Glutamatergic neuron (in vitro differentiated cells): Measurements from ENCODE around the gene MEGF11. TPM values are rescaled to one million over a fixed set of nuclear protein-coding genes. Genes with fewer than 3 reads are reported as not detected.

Experiments
- DNase-seq: peaks from one replicate; pipeline ENCODE4 v3.0.0; 2022
- H3K27ac Mint-ChIP-seq: one replicate; pipeline ENCODE4 v1.8.0; 2020; ENCODE audit warnings: mild to moderate bottlenecking, mixed read lengths, inconsistent platforms; ENCODE audit not compliant: unreplicated experiment
- H3K27me3 Mint-ChIP-seq: one replicate; pipeline ENCODE4 v1.8.0; 2020; ENCODE audit warnings: mild to moderate bottlenecking, moderate library complexity, mixed read lengths, inconsistent platforms; ENCODE audit not compliant: unreplicated experiment
- H3K36me3 Mint-ChIP-seq: one replicate; pipeline ENCODE4 v1.8.0; 2020; ENCODE audit warnings: mild to moderate bottlenecking, mixed read lengths, inconsistent platforms; ENCODE audit not compliant: unreplicated experiment
- H3K4me1 Mint-ChIP-seq: one replicate; pipeline ENCODE4 v1.8.0; 2020; ENCODE audit warnings: mild to moderate bottlenecking, low read depth, mixed read lengths, inconsistent platforms; ENCODE audit not compliant: unreplicated experiment
- H3K4me3 Mint-ChIP-seq: one replicate; pipeline ENCODE4 v1.8.0; 2020; ENCODE audit warnings: mild to moderate bottlenecking, mixed read lengths, inconsistent platforms; ENCODE audit not compliant: unreplicated experiment
- H3K9me3 Mint-ChIP-seq: one replicate; pipeline ENCODE4 v1.8.0; 2020; ENCODE audit warnings: mild to moderate bottlenecking, moderate library complexity, mixed read lengths, inconsistent platforms; ENCODE audit not compliant: unreplicated experiment
- CTCF ChIP-seq: fragments of 200-600 bp; sonication (generic); IDR thresholded peaks from one replicate; pipeline ENCODE4 v1.5.0; 2021; ENCODE audit not compliant: partially characterized antibody, unreplicated experiment
- total RNA-seq: library from RNA; stranded (reverse); fragmentation: NEBNext Ultra II Directional; extraction: Animal tissue kit (Norgen Biotek cat#: 25700); gene quantifications from one replicate; pipeline ENCODE4 v1.2.1, GENCODE V29; 2021; ENCODE audit not compliant: unreplicated experiment

MEGF11 gene
- total RNA-seq, 1 donor from 2014 or later, result 2.6 TPM

DNA sequence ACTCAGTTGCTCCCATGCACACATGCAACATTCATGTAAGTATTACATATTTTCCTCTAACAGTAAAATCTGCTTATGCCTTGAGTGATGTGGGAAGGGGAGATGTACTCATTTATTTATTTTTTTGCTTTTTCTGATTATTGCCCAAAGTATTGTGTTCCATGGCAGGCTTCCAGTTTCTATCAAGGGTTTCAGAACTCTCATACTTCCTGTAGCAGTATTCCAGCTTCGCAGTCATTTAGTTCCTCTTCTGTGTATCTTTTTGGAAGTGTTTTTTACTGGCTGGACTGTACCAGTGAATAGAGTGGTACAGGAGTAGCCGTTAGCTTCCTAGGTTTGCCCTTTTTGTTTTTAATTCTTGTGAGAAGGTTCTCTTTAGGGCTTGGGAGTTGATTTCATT lies 357.3 kb downstream of the MEGF11 start:
- Mint-ChIP-seq H3K4me1 (peaks cover 6% of the 10 kb centered on the region), H3K4me3 (no peak overlapping the region), H3K27ac (no peak overlapping the region), H3K27me3 (no peaks in the 10 kb centered on the region), H3K9me3 (no peaks in the 10 kb centered on the region), H3K36me3 (no peaks in the 10 kb centered on the region)
- no peak for TF ChIP-seq CTCF
- no peak for DNase-seq

GRCh38 chr15:65893060-65893459 lies 360.5 kb downstream of the MEGF11 start:
- no peak for TF ChIP-seq CTCF
- no peaks in the 10 kb centered on the region for H3K9me3 Mint-ChIP-seq
- DNase-seq, result no peak
- no peak overlapping the region for H3K4me3 Mint-ChIP-seq
- peak overlapping the region; percentile 28 for H3K27ac Mint-ChIP-seq
- no peaks in the 10 kb centered on the region for H3K27me3 Mint-ChIP-seq
- H3K4me1 Mint-ChIP-seq, result peaks cover 6% of the 10 kb centered on the region
- H3K36me3 Mint-ChIP-seq, result no peaks in the 10 kb centered on the region

DNA sequence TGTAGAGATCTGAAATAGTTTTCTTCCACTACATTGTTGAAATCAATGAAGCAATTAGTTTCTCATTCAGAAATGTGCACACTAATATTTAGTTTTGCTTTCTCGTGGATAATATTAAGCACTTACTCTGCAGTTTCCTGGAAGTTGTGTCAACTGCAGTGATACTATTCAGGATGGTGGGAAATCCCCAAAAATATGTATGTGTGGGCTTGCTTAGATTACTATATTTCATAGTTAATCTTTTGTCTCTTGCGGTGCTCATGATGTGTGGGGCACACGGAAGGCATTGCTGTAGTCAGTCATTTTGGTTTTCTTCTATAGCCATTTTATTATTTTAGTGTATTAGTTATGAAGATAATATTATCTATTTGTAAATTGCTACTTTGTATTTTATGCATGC lies 364.6 kb downstream of the MEGF11 start:
- TF ChIP-seq CTCF, result no peak
- no peaks in the 10 kb centered on the region for H3K36me3 Mint-ChIP-seq
- no peak overlapping the region for H3K27ac Mint-ChIP-seq
- DNase-seq, result no peak
- H3K27me3 Mint-ChIP-seq, result no peaks in the 10 kb centered on the region
- H3K4me1 Mint-ChIP-seq, result peaks cover 8% of the 10 kb centered on the region
- no peaks in the 10 kb centered on the region for H3K9me3 Mint-ChIP-seq
- no peak overlapping the region for H3K4me3 Mint-ChIP-seq

- no peaks in the 10 kb centered on the region for H3K36me3 Mint-ChIP-seq
- TF ChIP-seq CTCF, result no peak
Measured at GRCh38 chr15:65887565-65887964, 366.0 kb downstream of the MEGF11 start.

DNA sequence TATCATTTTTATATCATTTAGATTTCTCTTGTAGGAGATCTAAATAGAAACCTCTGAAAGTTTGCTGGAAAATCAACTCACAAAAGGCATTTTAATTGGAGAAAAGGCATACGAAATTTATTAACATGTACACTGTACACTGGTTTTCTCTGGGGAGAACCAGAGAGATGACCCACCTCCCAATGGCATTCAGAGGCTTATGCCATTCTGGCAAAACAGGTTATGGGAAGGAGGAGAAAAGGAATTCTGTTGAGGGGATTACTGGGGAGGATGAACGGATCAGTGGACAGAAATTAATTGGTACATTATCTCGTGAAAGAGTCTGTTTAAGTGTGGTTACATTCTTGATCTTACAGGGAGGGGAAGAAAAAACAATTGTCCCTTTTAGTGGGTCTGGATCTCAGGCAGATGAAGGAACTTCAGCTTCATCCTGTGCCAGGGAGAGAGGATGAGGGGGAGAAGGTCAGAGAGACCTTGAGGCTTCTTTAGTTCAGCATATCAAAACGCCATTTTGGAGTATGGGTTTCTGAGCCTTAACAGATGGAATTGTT lies 367.8 kb downstream of the MEGF11 start:
- Mint-ChIP-seq H3K27ac (no peak overlapping the region), H3K9me3 (no peaks in the 10 kb centered on the region), H3K4me3 (no peak overlapping the region), H3K36me3 (no peaks in the 10 kb centered on the region), H3K4me1 (peaks cover 4% of the 10 kb centered on the region), H3K27me3 (no peaks in the 10 kb centered on the region)
- DNase-seq, result no peak
- no peak for TF ChIP-seq CTCF

More at GRCh38 chr15:65887565-65887964, 366.0 kb downstream of the MEGF11 start:
- no peaks in the 10 kb centered on the region for H3K9me3 Mint-ChIP-seq
- no peak overlapping the region for H3K27ac Mint-ChIP-seq
- DNase-seq, result no peak
- H3K4me1 Mint-ChIP-seq, result peaks cover 9% of the 10 kb centered on the region
- H3K27me3 Mint-ChIP-seq, result no peaks in the 10 kb centered on the region
- no peak overlapping the region for H3K4me3 Mint-ChIP-seq
